ENCODE measurements around the gene SDCBP2. TPM values are rescaled to one million over a fixed set of nuclear protein-coding genes. Genes with fewer than 3 reads are reported as not detected.

The SDCBP2 gene
- polyA plus RNA-seq, 1 of the 3 experiments (the other 2 are of a cell fraction) = 3.0 TPM

DNA sequence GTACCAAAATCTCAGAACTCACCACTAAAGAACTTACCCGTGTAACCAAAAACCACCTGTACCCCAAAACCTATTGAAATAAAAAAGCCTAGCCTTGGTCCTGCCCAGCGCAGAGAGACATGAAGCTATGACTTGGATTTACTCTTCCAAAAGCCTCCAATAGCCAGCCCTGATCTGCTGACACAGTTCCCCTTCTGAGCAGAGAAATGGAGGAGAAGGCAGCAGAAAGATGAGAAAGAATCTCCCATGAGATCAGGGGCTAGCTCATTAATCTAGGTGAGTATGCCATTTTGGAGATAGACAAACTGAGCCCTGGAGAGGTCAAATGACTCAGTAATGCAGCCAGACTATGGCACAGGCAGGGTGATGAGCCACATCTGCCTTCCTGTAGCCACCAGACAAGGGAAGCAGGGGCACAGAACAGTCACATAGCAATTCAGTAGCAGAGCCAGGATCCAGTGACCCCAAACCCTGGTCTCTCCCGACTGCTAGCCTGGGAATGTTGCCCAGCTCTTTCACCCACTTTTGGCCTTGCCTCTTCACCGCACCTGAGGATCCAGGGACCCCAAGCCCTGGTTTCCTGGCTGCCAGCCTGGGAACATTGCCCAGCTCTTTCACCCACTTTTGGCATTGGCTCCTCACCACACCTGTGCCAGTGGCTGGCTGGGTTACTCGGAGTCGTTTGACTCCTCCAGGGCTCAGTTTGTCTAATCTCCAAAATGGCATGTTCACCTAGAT is 7.2 kb upstream of the SDCBP2 start:
- POLR2A ChIA-PET = no interaction called here

DNA sequence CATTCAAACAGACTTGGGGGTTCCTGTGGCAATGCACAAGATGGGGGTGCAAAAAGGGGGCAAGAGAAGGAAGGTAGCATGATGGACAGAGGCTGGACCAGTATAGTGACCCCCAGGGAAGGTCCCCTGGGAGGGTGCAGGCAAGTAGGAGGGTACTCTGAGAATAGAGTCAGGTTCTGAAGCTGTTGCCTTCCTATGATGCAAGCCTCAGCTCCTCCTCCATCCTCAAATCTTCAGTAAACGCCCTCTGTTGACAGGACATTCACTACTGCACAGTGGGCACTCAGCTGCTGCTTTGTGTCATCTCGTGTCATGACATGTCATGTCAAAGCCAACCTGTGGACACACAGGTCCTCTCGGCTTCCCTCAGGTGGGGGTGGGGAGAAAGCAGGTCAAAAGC is 5.8 kb upstream of the SDCBP2 start:
- no peak for DNase-seq
- CTCF ChIA-PET = no interaction called here

More for the DNA sequence above, 7.2 kb upstream of the SDCBP2 start:
- Histone ChIP-seq H3K4me2 (no peak overlapping the region), H3K9me3 (no peaks in the 10 kb centered on the region), H2AFZ (ENCODE audit: low read depth) (no peak overlapping the region), H3K36me3 (replicated peaks in 1 of 2; ENCODE audit: control insufficient read depth in 1 of 2, insufficient read depth in 2 of 2, low read length in 1 of 2) (peaks cover 10 to 22% of the 10 kb centered on the region in 2 experiments), H4K20me1 (ENCODE audit: insufficient read depth) (0 out of 2 replicates have a peak, but pooled peaks cover 6% of the 10 kb centered on the region), H3K27me3 (ENCODE audit: insufficient read depth) (no peaks in the 10 kb centered on the region), H3K9me2 (no peaks in the 10 kb centered on the region), H3K4me3 (ENCODE audit: low read depth in 2 of 2, low read length in 1 of 2) (no peak overlapping the region), H3F3A (replicated peaks; ENCODE audit: insufficient read depth) (no peaks in the 10 kb centered on the region), H3K27ac (ENCODE audit: low read depth in 2 of 2, low read length in 1 of 2) (no peak overlapping the region), H3K9ac (no peak overlapping the region), H3K79me2 (ENCODE audit: insufficient read depth) (peaks cover 35% of the 10 kb centered on the region; the same call in 1 of the 2 replicates), H3K4me1 (ENCODE audit: control insufficient read depth in 1 of 2, insufficient read depth in 2 of 2, low read depth in 1 of 2, low read length in 1 of 2) (no peaks in the 10 kb centered on the region; a peak in 1 of 4 replicates)
- TF ChIP-seq TAF1 (IDR thresholded peaks at IDR 0.05; ENCODE audit: borderline replicate concordance, low read depth, low read length) (no peak), FOXJ3 (CRISPR knock-in tag; IDR thresholded peaks at IDR 0.05) (no peak), SIN3A (IDR thresholded peaks at IDR 0.05; ENCODE audit: borderline replicate concordance, low read depth, low read length) (no peak), TCF12 (IDR thresholded peaks at IDR 0.05) (no peak), EP300 (IDR thresholded peaks at IDR 0.05; ENCODE audit: borderline replicate concordance in 1 of 2, low read depth in 1 of 2, low read length in 1 of 2) (no peak), RFX5 (IDR thresholded peaks at IDR 0.05; ENCODE audit: low read length) (no peak), ELF1 (IDR thresholded peaks at IDR 0.05) (no peak), YY1 (IDR thresholded peaks at IDR 0.05; ENCODE audit: low read depth) (no peak)
- TF ChIP-seq, protein P1, sequence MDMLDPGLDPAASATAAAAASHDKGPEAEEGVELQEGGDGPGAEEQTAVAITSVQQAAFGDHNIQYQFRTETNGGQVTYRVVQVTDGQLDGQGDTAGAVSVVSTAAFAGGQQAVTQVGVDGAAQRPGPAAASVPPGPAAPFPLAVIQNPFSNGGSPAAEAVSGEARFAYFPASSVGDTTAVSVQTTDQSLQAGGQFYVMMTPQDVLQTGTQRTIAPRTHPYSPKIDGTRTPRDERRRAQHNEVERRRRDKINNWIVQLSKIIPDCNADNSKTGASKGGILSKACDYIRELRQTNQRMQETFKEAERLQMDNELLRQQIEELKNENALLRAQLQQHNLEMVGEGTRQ (IDR thresholded peaks at IDR 0.05; ENCODE audit: borderline replicate concordance, low read depth, low read length) = no peak
- TF ChIP-seq, protein P2, sequence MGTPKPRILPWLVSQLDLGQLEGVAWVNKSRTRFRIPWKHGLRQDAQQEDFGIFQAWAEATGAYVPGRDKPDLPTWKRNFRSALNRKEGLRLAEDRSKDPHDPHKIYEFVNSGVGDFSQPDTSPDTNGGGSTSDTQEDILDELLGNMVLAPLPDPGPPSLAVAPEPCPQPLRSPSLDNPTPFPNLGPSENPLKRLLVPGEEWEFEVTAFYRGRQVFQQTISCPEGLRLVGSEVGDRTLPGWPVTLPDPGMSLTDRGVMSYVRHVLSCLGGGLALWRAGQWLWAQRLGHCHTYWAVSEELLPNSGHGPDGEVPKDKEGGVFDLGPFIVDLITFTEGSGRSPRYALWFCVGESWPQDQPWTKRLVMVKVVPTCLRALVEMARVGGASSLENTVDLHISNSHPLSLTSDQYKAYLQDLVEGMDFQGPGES (IDR thresholded peaks at IDR 0.05; ENCODE audit: low read depth, low read length) = no peak
- TF ChIP-seq, protein P3, sequence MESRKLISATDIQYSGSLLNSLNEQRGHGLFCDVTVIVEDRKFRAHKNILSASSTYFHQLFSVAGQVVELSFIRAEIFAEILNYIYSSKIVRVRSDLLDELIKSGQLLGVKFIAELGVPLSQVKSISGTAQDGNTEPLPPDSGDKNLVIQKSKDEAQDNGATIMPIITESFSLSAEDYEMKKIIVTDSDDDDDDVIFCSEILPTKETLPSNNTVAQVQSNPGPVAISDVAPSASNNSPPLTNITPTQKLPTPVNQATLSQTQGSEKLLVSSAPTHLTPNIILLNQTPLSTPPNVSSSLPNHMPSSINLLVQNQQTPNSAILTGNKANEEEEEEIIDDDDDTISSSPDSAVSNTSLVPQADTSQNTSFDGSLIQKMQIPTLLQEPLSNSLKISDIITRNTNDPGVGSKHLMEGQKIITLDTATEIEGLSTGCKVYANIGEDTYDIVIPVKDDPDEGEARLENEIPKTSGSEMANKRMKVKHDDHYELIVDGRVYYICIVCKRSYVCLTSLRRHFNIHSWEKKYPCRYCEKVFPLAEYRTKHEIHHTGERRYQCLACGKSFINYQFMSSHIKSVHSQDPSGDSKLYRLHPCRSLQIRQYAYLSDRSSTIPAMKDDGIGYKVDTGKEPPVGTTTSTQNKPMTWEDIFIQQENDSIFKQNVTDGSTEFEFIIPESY (IDR thresholded peaks at IDR 0.05; ENCODE audit: borderline replicate concordance, low read depth) = no peak
- TF ChIP-seq, protein P4, sequence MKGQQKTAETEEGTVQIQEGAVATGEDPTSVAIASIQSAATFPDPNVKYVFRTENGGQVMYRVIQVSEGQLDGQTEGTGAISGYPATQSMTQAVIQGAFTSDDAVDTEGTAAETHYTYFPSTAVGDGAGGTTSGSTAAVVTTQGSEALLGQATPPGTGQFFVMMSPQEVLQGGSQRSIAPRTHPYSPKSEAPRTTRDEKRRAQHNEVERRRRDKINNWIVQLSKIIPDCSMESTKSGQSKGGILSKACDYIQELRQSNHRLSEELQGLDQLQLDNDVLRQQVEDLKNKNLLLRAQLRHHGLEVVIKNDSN (IDR thresholded peaks at IDR 0.05; ENCODE audit: borderline replicate concordance, low read depth) = no peak
- CTCF ChIA-PET = no interaction called here
- no peak for DNase-seq
- 89% methylated on average over 5 of the region's 6 CpGs for WGBS (ENCODE audit: low lambda C conversion rate)

More for the DNA sequence above, 5.8 kb upstream of the SDCBP2 start:
- Histone ChIP-seq H3K9ac (no peak overlapping the region), H3K4me3 (ENCODE audit: low read depth in 2 of 2, low read length in 1 of 2) (no peak overlapping the region), H3K9me2 (no peaks in the 10 kb centered on the region), H4K20me1 (ENCODE audit: insufficient read depth) (peaks cover 13% of the 10 kb centered on the region; the same call in 1 of the 2 replicates), H3K27me3 (ENCODE audit: insufficient read depth) (no peaks in the 10 kb centered on the region), H3K4me1 (ENCODE audit: control insufficient read depth in 1 of 2, insufficient read depth in 2 of 2, low read depth in 1 of 2, low read length in 1 of 2) (no peaks in the 10 kb centered on the region; a peak in 2 of 4 replicates), H3K36me3 (replicated peaks in 1 of 2; ENCODE audit: control insufficient read depth in 1 of 2, insufficient read depth in 2 of 2, low read length in 1 of 2) (peaks cover 10 to 16% of the 10 kb centered on the region in 2 experiments), H3K4me2 (no peak overlapping the region), H3F3A (replicated peaks; ENCODE audit: insufficient read depth) (no peaks in the 10 kb centered on the region), H2AFZ (ENCODE audit: low read depth) (no peak overlapping the region), H3K27ac (ENCODE audit: low read depth in 2 of 2, low read length in 1 of 2) (no peak overlapping the region), H3K79me2 (ENCODE audit: insufficient read depth) (peaks cover 49% of the 10 kb centered on the region), H3K9me3 (no peaks in the 10 kb centered on the region)
- WGBS (ENCODE audit: low lambda C conversion rate) = 88% methylated on average over 3 of the region's 3 CpGs
- POLR2A ChIA-PET = no interaction called here
- TF ChIP-seq, protein P5, sequence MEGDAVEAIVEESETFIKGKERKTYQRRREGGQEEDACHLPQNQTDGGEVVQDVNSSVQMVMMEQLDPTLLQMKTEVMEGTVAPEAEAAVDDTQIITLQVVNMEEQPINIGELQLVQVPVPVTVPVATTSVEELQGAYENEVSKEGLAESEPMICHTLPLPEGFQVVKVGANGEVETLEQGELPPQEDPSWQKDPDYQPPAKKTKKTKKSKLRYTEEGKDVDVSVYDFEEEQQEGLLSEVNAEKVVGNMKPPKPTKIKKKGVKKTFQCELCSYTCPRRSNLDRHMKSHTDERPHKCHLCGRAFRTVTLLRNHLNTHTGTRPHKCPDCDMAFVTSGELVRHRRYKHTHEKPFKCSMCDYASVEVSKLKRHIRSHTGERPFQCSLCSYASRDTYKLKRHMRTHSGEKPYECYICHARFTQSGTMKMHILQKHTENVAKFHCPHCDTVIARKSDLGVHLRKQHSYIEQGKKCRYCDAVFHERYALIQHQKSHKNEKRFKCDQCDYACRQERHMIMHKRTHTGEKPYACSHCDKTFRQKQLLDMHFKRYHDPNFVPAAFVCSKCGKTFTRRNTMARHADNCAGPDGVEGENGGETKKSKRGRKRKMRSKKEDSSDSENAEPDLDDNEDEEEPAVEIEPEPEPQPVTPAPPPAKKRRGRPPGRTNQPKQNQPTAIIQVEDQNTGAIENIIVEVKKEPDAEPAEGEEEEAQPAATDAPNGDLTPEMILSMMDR (IDR thresholded peaks at IDR 0.05) = no peak
- TF ChIP-seq TAF1 (IDR thresholded peaks at IDR 0.05; ENCODE audit: borderline replicate concordance, low read depth, low read length) = no peak
- TF ChIP-seq, protein P4 (IDR thresholded peaks at IDR 0.05; ENCODE audit: borderline replicate concordance, low read depth) = no peak
- TF ChIP-seq, protein P3 (IDR thresholded peaks at IDR 0.05; ENCODE audit: borderline replicate concordance, low read depth) = no peak
